Psoas muscle (tissue), 8 donors: Measurements from ENCODE around the gene HNRNPL. TPM values are rescaled to one million over a fixed set of nuclear protein-coding genes. Genes with fewer than 3 reads are reported as not detected.

ENCODE experiments used
- ATAC-seq, 4 donors: fragments of 200-7000 bp; cut with Tn5 transposase; one replicate each; pipeline ENCODE4 v1.9.1; 2020; ENCODE audit warnings: moderate library complexity in 3 of 4, mild to moderate bottlenecking in 2 of 4
- DNase-seq, 2 donors: peaks; one replicate each; pipeline ENCODE4 v3.0.0-alpha.2; 2020
- H3K27ac ChIP-seq: fragments of 200-600 bp; one replicate; pipeline ENCODE4 v1.8.0; 2022
- H3K27me3 ChIP-seq, 3 donors: fragments of 200-600 bp in 1 of 3; one replicate each; pipeline versions ENCODE4 v1.6.1 to v1.8.0; 2013 to 2022; ENCODE audit warnings: low read length in 2 of 3, mild to moderate bottlenecking in 2 of 3, moderate library complexity in 1 of 3; ENCODE audit not compliant: insufficient read depth in 3 of 3
- H3K36me3 ChIP-seq, 2 donors: fragments of 200-600 bp in 1 of 2; one replicate each; pipeline versions ENCODE4 v1.6.1 to v1.8.0; 2013 to 2022; ENCODE audit warnings: low read depth in 1 of 2, mild to moderate bottlenecking in 1 of 2, moderate library complexity in 1 of 2; ENCODE audit not compliant: insufficient read depth in 1 of 2
- H3K4me1 ChIP-seq: fragments of 200-600 bp; one replicate; pipeline ENCODE4 v1.8.0; 2022
- H3K4me3 ChIP-seq: fragments of 200-600 bp; one replicate; pipeline ENCODE4 v1.8.0; 2022; ENCODE audit warnings: mild to moderate bottlenecking
- H3K9me3 ChIP-seq: fragments of 200-600 bp; one replicate; pipeline ENCODE4 v1.8.0; 2022
- CTCF ChIP-seq: fragments of 200-600 bp; IDR thresholded peaks from one replicate; pipeline ENCODE4 v1.8.0; 2022; ENCODE audit warnings: antibody characterized with exemption
- WGBS, 3 donors: extraction: QIAGEN DNeasy Blood & Tissue Kit; methylation state at CpG; one replicate each; pipeline versions ENCODE4 v1.1.6 to v1.1.7; 2013; 5-methylcytosine and 5-hydroxymethylcytosine counted together
- intact Hi-C, 2 donors: fragments of 100-400 bp; cut with DNase I; formaldehyde crosslinking; loops; one replicate each; pipeline versions ENCODE4 v1.11.0 to v1.14.2; 2022
- polyA plus RNA-seq, 3 donors: library from polyadenylated mRNA; stranded (reverse); fragments of 200-250 nt; gene quantifications; one replicate each; pipeline ENCODE4 v1.2.3, GENCODE V29; 2013
- total RNA-seq, 4 donors: library from RNA; stranded (reverse); fragmentation: NEBNext Ultra II Directional in 2 of 4; extraction: Animal tissue kit (Norgen Biotek cat#: 25700) in 2 of 4; gene quantifications; one replicate each; pipeline versions ENCODE4 v1.2.1 to v1.2.4, GENCODE V29; 2021 to 2023
- donor health status: healthy with polysubstance abuse.
- donor health status: DM: no; HTN: no; CAD: no; lungs with moderate emphysema.
- donor health status: Bipolar disorder and iron deficiency.
- donor health status: healthy.
- donor health status: DM: yes; HTN: yes; CAD: no.
- donor health status: DM: no; HTN: no; CAD: no.
- donor health status: DM: no; HTN: no; CAD: no.
- donor health status: DM: yes; HTN: yes; CAD: no.

The HNRNPL gene
- total and polyA plus RNA-seq, 7 donors = 109 to 229 (median 191) TPM

DNA sequence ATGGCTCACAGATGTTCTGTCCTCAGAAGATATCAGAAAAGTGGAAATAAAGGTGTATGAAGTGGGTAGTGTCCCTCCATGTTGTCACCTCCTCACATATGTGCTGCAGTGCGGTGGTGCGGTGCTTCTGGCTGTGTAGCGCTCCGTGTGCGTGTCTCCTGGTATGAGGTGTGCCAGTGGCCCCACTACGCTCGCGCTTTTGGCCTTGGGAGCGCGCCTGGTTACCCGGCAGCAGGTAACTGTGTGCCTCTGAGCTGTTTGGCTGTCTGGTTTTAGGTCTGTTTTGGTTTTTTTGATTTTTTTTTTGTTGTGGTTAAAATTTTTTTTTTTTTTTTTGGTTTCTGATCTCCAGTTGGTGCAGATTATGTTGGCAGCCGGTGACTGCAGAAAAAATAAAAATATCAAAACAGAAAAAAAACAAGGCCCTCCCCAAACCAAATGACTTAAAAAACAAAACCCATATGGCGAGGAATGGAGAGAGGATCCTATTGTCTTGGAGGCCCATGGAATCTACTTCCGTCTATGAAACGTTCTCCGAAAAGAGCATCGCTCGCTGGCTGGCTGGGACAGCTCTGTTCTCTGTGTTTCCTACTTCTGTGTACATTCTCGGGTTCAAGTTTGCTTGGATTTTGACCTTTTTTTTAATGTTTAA is 7.9 kb downstream of the HNRNPL start:
- no peak for TF ChIP-seq CTCF
- Histone ChIP-seq H3K4me1 (peaks cover 87% of the 10 kb centered on the region), H3K9me3 (no peaks in the 10 kb centered on the region), H3K27me3 (no peaks in the 10 kb centered on the region), H3K36me3 (peaks cover 37 to 100% of the 10 kb centered on the region in 2 donors), H3K4me3 (no peak overlapping the region), H3K27ac (peak overlapping the region; percentile 99)
- 85 to 88% (median 85%) methylated on average over 19 of the region's 19 CpGs for WGBS, 3 donors
- DNase-seq (peak in 1 of 2 donors; percentile 38), ATAC-seq (no peak)
- intact Hi-C loops = no loop called here

DNA sequence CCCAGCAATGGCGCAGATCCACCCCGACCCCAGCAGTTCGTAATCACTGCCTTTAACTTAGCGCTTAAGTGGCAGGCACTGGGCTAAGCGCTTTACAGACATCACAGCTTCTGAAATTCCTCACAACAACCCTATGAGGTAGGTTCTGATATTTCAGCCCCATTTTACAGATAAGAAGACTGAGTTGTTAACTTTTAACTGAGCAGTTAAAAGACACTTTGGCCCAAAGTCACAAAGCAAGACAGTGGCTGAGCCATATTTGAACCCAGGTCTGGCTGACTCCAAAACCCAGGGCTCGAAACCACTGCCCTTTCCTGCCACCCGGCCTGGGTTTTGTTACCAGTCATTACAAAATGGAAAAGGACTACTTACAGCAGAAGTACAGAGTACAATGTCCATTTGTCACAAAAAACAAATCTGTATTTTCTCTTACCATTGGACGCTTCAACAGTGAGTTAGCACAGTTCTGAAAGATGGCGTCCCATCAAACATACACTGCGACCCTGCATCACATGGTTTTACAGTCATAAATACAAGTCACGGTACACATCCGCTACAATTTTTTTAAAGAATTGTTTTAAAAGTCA is 8.5 kb downstream of the HNRNPL start:
- no peak for TF ChIP-seq CTCF
- Histone ChIP-seq H3K36me3 (peaks cover 36 to 100% of the 10 kb centered on the region in 2 donors), H3K9me3 (no peaks in the 10 kb centered on the region), H3K27ac (peak overlapping the region; percentile 99), H3K4me3 (no peak overlapping the region), H3K4me1 (peaks cover 87% of the 10 kb centered on the region), H3K27me3 (no peaks in the 10 kb centered on the region)
- ATAC-seq (no peak), DNase-seq (peak in 1 of 2 donors; percentile 5)
- 72 to 88% (median 77%) methylated on average over 12 of the region's 12 CpGs for WGBS, 3 donors
- intact Hi-C loops = no loop called here

DNA sequence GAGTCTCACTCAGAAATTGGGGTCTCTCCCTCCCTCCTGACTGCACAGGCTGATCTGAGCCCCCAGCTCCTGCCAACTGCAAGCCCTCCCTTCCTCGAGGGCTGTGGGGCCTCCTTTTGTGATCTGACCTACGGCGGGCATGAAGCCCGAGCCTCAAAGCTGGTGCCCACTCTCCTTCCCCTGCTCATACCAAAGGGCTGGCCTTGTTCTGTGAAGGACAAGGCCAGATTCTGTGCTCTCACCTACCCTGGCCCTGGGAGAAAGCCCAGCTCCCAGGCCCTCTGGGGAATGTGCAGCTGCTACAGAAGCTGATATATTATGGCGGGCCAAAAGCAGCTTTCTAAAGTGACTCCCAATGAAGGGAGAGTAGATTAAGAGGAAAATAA is 9.2 kb downstream of the HNRNPL start:
- DNase-seq = peak in 1 of 2 donors; percentile 70
- H3K27ac ChIP-seq = peak overlapping the region; percentile 99
- H3K9me3 ChIP-seq = no peaks in the 10 kb centered on the region
- ATAC-seq = peak; percentile 59 to 78 (median 70)
- H3K36me3 ChIP-seq = peaks cover 34 to 100% of the 10 kb centered on the region in 2 donors
- H3K27me3 ChIP-seq = no peaks in the 10 kb centered on the region
- no peak for TF ChIP-seq CTCF
- H3K4me1 ChIP-seq = peaks cover 89% of the 10 kb centered on the region
- intact Hi-C loops = no loop called here
- H3K4me3 ChIP-seq = peak overlapping the region; percentile 19
- 20 to 44% (median 25%) methylated on average over 5 of the region's 5 CpGs for WGBS, 3 donors

DNA sequence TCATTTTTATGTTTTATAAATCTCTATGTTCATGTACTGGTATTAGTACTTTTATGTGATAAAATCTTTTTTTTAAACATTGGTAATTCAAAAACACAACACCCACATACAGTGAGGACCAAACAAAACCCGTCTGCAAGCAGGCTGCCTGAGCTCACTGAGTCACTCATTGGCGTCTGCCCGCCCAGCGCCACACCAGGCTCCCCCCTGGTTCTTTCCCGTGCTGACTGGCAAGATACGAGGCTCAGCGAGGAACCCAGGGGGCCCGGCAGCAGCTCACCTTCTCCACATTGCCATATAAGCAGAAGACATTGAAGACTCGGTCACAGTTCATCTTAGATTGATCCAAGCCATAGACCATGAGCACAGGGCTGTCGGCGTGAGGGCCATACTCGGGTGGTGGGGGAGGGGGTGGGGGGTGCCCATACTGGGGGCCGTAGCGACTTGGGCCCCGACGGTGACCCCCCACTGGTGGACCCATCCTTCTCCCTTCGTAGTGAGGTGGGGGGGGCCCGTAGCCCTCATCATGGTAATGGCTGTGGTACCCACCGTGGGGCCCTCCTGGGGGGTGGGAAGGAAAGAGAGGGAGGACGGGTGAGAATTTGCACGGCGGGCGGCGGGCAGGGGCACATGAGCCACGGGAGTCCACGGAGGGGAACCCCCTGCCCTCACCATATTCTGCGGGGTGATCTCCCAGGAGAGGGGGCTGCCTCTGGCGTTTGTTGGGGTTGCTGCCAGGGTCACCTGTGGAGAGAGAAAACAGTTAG is 9.8 kb downstream of the HNRNPL start:
- TF ChIP-seq CTCF = no peak
- Histone ChIP-seq H3K27me3 (no peaks in the 10 kb centered on the region), H3K27ac (peak overlapping the region; percentile 99), H3K4me1 (peaks cover 89% of the 10 kb centered on the region), H3K9me3 (no peaks in the 10 kb centered on the region), H3K36me3 (peaks cover 34 to 96% of the 10 kb centered on the region in 2 donors), H3K4me3 (peak overlapping the region; percentile 19)
- ATAC-seq = peak in 3 of 4 donors; percentile 25 to 48 (median 33)
- WGBS, 3 donors = 55 to 64% (median 62%) methylated on average over 28 of the region's 28 CpGs
- intact Hi-C loops = loop anchor here in 1 of 2 donors (10.0 kb wide), 1 partner anchor 195 kb away; the partner anchor contains the start of gene ACTN4
- DNase-seq = peak in 1 of 2 donors; percentile 67
